GM19324 (cell line): ENCODE measurements around the gene AJAP1.
"Not testable (repeated sequence)": the region's sequence is repeated elsewhere in the genome, so short reads cannot be mapped to it uniquely, and the experiment has no call there.

Experiments used
- ATAC-seq: cut with Tn5 transposase; IDR thresholded peaks from one replicate; pipeline ENCODE4 v1.9.1; 2021; ENCODE audit warnings: mild to moderate bottlenecking, moderate library complexity; ENCODE audit not compliant: unreplicated experiment, low FRiP score

The AJAP1 gene

DNA sequence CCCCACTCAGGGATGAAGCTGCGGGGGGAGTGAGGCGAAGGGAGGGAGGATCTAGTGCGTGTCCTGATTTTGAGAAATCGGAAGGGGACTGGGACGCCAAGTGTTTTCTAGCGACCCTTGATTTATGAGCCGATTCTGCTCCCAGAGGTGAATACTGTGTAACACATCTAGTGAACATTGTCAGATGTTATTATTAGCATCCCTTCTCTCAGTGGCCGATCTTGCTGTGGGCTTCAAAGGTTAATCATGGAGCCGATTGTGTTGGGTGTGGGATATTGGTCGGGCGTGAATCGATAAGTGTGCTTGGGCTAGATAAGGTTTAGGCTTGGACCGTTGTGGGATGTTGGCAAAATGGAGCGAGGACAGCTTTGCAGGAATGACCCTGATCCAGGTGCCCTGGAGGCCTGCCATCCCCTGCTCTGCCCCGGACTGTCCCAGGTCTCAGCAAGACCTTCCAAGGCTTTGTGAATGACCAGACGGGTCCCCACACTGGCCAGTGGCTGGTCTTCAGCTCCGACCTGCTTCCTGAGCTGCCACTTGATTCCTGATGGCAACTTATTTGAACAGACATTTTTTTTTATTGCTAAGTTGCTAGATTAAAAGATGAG, 2.2 kb downstream of the AJAP1 start:
- ATAC-seq: no peak

DNA sequence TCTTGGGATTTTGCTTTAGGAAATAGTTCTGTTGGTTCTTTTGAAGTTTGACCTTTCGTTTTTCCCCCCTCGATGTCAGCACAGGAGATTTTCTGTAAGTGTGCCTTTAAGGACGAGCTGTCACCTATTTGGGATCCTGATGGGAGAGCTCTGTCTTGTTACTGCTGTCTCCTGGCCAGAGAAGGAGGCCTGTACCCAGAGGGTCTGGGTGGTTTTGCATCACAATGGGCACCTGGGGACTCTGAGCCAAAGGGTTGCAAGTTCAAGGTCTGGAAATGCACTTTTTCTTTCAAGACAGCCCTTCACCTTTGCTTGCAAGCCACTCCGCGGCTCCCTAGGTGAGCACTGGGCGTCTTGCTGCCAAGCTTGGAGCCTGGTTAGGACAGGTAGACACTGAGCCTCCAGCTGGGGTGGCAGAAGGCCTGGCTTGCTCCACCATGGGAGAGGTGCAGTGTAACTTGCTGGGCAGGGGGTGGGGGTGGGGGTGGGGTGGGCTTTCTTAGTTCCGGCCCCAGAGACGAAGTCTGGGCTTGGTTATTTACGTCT, 2.9 kb downstream of the AJAP1 start:
- ATAC-seq: no peak

GRCh38 chr1:4657960-4658541, 3.6 kb downstream of the AJAP1 start:
- no peak for ATAC-seq

- no peak for ATAC-seq
Observed at GRCh38 chr1:4658643-4659628, 4.5 kb downstream of the AJAP1 start.

DNA sequence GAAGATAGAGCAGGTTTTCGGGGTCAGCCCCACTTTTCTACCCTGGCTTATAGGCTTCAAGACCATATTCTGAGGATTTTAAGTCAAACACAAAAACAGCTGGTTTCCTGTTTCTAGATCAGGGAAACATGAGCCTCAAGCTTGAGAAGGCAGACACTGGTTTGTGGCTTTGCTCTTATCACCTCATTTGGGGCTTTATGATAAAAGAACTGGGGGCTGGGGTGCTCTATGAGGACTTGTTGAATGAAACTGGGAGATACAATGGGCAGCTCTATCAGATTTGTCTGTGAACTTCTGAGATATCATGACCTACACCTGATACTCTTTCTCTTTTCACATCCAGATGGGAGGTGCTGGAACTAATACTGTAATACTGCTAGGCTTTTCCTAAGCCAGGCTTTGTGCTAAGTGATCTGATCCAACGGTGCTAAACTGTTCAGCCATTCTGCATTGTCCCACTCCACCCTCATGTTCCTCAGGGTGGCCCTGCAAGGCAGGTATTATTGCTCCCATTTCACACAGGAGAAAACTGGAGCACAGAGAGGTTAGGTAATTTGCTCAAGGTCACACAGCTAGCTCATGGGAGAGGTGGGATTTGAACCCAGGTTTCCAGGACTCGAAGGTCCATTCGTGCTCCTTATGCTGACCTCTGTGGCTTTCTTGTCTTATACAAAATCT, 6.6 kb downstream of the AJAP1 start:
- no peak for ATAC-seq

GRCh38 chr1:4661595-4661917, 7.1 kb downstream of the AJAP1 start:
- ATAC-seq: no peak

- ATAC-seq: no peak
Observed at GRCh38 chr1:4662168-4662567, 7.8 kb downstream of the AJAP1 start.

GRCh38 chr1:4662723-4663122, 8.3 kb downstream of the AJAP1 start:
- no peak for ATAC-seq

GRCh38 chr1:4664095-4664494, 9.7 kb downstream of the AJAP1 start:
- ATAC-seq: no peak

DNA sequence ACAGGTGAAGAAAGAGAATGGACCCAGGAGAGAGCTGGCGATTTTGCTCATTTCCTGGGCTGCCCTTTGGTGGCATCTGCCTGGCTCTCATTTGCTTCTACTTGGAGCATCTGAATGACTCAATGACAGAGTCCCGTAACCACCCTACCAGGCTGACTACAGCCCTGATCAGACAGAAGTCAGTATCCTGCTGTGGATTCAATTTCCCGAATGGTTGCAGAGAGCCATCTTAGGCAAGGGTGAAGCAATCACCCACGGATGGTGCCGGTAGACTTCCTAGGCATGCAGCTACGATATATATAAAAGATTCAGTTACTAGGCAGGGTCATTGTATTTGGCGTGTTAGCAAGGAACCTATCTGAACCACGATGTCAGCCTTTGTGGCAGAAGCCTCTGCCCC, 10.2 kb downstream of the AJAP1 start:
- ATAC-seq: no peak

GRCh38 chr1:4665456-4665855, 11.0 kb downstream of the AJAP1 start:
- ATAC-seq: no peak

DNA sequence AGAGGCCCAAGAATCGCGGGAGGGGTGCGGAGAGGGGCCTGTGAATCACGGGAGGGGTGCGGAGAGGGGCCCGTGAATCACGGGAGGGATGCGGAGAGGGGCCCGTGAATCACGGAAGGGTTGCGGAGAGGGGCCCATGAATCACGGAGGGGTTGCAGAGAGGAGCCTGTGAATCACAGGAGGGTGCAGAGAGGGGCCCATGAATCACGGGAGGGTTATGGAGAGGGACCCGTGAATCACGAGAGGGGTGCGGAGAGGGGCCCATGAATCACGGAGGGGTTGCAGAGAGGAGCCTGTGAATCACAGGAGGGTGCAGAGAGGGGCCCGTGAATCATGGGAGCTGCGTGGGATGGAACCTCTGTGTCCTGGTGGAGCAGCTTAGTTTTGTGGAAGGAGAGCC, 12.3 kb downstream of the AJAP1 start:
- ATAC-seq: not testable (repeated sequence)

GRCh38 chr1:4668743-4669700, 14.6 kb downstream of the AJAP1 start:
- no peak for ATAC-seq

GRCh38 chr1:4670265-4670664, 15.9 kb downstream of the AJAP1 start:
- ATAC-seq: no peak

DNA sequence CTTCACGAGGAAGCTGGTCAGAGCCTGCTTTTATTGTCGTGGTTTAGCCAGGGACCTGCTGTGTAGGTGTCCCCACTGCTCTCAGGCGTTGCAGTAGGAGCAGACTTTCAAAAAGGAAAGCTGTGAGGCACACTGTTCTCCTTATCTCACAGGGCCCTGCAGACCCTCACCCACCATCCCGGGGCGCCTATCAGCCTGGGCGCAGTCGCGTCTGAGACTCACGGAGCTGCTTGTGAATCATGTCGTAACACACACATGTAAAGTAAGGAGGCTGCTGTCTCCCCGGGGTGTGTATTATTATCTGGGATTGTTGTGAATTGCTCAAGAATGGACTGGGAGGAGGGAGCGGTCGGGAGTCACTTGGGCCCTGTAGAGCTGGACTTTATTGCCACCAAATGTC, 17.4 kb downstream of the AJAP1 start:
- ATAC-seq: no peak

- no peak for ATAC-seq
Observed at GRCh38 chr1:4673494-4673893, 19.1 kb downstream of the AJAP1 start.

DNA sequence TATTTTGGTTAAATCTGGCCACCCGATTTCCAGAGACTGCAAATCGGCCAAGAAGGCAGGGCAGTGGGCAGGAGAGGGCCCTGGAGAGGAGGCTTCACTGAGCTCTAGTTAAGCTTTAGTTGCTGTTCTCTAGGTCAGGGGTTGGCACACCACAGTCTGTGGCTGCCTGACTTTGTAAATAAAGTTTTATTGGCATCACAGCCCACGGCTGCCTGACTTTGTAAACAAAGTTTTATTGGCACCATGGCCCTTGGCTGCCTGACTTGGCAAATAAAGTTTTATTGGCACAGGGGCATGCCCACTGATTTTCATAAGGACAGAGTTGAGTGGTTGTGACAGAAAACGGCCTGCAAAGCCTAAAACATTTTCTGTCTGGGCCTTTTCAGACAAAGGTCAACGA, 19.7 kb downstream of the AJAP1 start:
- no peak for ATAC-seq

DNA sequence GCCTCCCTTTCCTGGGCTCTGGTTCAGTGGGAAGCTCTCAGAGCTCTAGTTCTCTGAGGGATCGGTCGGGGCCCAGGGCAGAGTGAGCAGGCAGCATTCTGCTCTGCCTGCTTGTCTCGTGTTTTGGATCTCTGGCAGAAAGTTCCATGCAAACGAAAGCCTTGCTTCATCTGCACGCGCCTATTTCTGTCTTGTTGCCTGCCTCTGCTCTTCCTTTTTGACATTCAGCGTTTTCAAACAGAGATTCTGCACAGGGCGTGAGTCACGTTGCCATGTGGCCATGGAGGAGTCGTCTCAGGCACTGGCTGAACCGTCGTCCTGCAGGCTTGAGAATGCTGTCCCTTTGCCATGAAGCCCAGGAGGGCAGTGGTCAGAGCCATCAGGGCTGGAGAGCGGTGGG, 20.3 kb downstream of the AJAP1 start:
- no peak for ATAC-seq

DNA sequence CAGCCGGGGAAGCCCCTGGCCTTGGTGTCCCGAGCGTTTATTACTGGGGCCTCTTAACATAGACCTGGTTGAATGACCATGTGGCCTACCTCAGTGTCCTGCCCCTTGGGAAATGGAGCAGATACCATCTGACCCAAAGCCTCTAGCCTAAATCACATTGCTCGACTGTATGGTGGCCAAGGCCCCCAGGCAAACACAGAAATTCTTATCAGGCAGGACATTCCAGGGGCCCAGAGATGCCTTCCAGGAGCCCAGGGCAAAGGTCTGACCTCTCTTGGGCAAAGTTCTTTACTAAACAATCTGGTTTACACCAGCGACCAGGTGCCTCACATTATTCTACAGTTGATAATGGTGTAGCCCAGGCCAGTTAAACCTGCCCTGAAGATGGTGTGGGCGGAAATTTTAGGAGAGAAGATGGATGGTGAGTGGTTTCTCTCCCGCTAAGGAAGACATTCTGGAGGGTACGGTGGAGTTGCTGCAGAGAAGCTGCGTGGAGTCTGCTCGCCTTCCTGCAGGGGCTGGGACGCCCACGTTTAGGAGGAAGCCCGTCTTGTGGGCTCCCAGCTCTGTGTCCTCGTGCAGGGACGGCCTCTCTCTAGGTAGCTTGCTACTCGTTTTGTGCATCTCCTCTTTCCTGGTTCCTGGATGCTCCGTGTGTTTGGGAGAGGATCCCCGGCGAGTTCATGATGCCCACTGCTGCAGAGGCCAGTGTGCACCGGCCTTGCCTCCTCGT, 21.2 kb downstream of the AJAP1 start:
- ATAC-seq: no peak
